ENCODE data around the gene SDK1.

SDK1 gene

GRCh38 chr7:3427957-3428356 is 126.9 kb downstream of the SDK1 start:
- no peak for DNase-seq (ENCODE audit: extremely low spot score)
- ChIA-PET CTCF (interaction anchor here (0.6 kb wide), 1 partner anchor 162 kb away, joined by 5 read pairs; no protein-coding TSS in a partner anchor), POLR2A (no interaction called here)
- TF ChIP-seq BHLHE40 (IDR thresholded peaks at IDR 0.05; ENCODE audit: borderline replicate concordance) (no peak), LEF1 (IDR thresholded peaks at IDR 0.05; ENCODE audit: borderline replicate concordance) (no peak), SUZ12 (IDR thresholded peaks at IDR 0.05) (no peak), TARDBP (IDR thresholded peaks at IDR 0.05) (no peak), FOXA1 (IDR thresholded peaks at IDR 0.05) (no peak), FOXM1 (IDR thresholded peaks at IDR 0.05; ENCODE audit: borderline replicate concordance) (no peak), HDGF (IDR thresholded peaks at IDR 0.05; ENCODE audit: borderline replicate concordance) (no peak)

GRCh38 chr7:3429981-3430380 is 128.9 kb downstream of the SDK1 start:
- ChIA-PET CTCF (interaction anchor here (1.2 kb wide), 1 partner anchor 13 kb away, joined by 3 read pairs; no protein-coding TSS in a partner anchor), POLR2A (no interaction called here)
- TF ChIP-seq ELF4 (IDR thresholded peaks at IDR 0.05): no peak
- TF ChIP-seq CTBP1 (IDR thresholded peaks at IDR 0.05; ENCODE audit: borderline replicate concordance): no peak
- no peak for TF ChIP-seq LEF1 (IDR thresholded peaks at IDR 0.05; ENCODE audit: borderline replicate concordance)
- no peak for TF ChIP-seq ZNF384 (IDR thresholded peaks at IDR 0.05)
- no peak for TF ChIP-seq L3MBTL2 (conservative IDR thresholded peaks at IDR 0.05)
- no peak for TF ChIP-seq ARNT (IDR thresholded peaks at IDR 0.05)
- no peak for TF ChIP-seq SP1 (IDR thresholded peaks at IDR 0.05)
- TF ChIP-seq SUZ12 (IDR thresholded peaks at IDR 0.05): no peak
- TF ChIP-seq FOXM1 (IDR thresholded peaks at IDR 0.05; ENCODE audit: borderline replicate concordance): no peak
- TF ChIP-seq TARDBP (IDR thresholded peaks at IDR 0.05): no peak
- no peak for TF ChIP-seq FOXK2 (IDR thresholded peaks at IDR 0.05)
- no peak for TF ChIP-seq PKNOX1 (IDR thresholded peaks at IDR 0.05)
- no peak for TF ChIP-seq HDGF (IDR thresholded peaks at IDR 0.05; ENCODE audit: borderline replicate concordance)
- no peak for TF ChIP-seq BHLHE40 (IDR thresholded peaks at IDR 0.05; ENCODE audit: borderline replicate concordance)
- TF ChIP-seq NFRKB (IDR thresholded peaks at IDR 0.05): no peak
- no peak for DNase-seq (ENCODE audit: extremely low spot score)

- no peak for TF ChIP-seq LEF1 (IDR thresholded peaks at IDR 0.05; ENCODE audit: borderline replicate concordance)
- TF ChIP-seq ARNT (IDR thresholded peaks at IDR 0.05): no peak
- no peak for TF ChIP-seq TARDBP (IDR thresholded peaks at IDR 0.05)
- TF ChIP-seq SUZ12 (IDR thresholded peaks at IDR 0.05): no peak
- no peak for TF ChIP-seq FOXM1 (IDR thresholded peaks at IDR 0.05; ENCODE audit: borderline replicate concordance)
- TF ChIP-seq ZNF384 (IDR thresholded peaks at IDR 0.05): no peak
- no peak for TF ChIP-seq BHLHE40 (IDR thresholded peaks at IDR 0.05; ENCODE audit: borderline replicate concordance)
- no peak for TF ChIP-seq SP1 (IDR thresholded peaks at IDR 0.05)
- no peak for TF ChIP-seq FOXK2 (IDR thresholded peaks at IDR 0.05)
- no peak for TF ChIP-seq NFRKB (IDR thresholded peaks at IDR 0.05)
- no peak for TF ChIP-seq L3MBTL2 (conservative IDR thresholded peaks at IDR 0.05)
- TF ChIP-seq FOXA1 (IDR thresholded peaks at IDR 0.05): no peak
- no peak for TF ChIP-seq CTBP1 (IDR thresholded peaks at IDR 0.05; ENCODE audit: borderline replicate concordance)
- TF ChIP-seq PKNOX1 (IDR thresholded peaks at IDR 0.05): no peak
- TF ChIP-seq HDGF (IDR thresholded peaks at IDR 0.05; ENCODE audit: borderline replicate concordance): no peak
- no peak for DNase-seq (ENCODE audit: extremely low spot score)
- ChIA-PET CTCF (interaction anchor here (0.6 to 1.2 kb wide), 2 partner anchors 11 to 14 kb away, joined by 3 read pairs; no protein-coding TSS in a partner anchor), POLR2A (no interaction called here)
Observed at GRCh38 chr7:3430588-3430987, 129.5 kb downstream of the SDK1 start.

- TF ChIP-seq LEF1 (IDR thresholded peaks at IDR 0.05; ENCODE audit: borderline replicate concordance) (no peak), ZNF384 (IDR thresholded peaks at IDR 0.05) (no peak), FOXM1 (IDR thresholded peaks at IDR 0.05; ENCODE audit: borderline replicate concordance) (no peak), SP1 (IDR thresholded peaks at IDR 0.05) (no peak), BHLHE40 (IDR thresholded peaks at IDR 0.05; ENCODE audit: borderline replicate concordance) (no peak), FOXK2 (IDR thresholded peaks at IDR 0.05) (no peak), TARDBP (IDR thresholded peaks at IDR 0.05) (no peak), HDGF (IDR thresholded peaks at IDR 0.05; ENCODE audit: borderline replicate concordance) (no peak), SUZ12 (IDR thresholded peaks at IDR 0.05) (no peak), ARNT (IDR thresholded peaks at IDR 0.05) (no peak), PKNOX1 (IDR thresholded peaks at IDR 0.05) (no peak), NFRKB (IDR thresholded peaks at IDR 0.05) (no peak), ELF4 (IDR thresholded peaks at IDR 0.05) (no peak), CTBP1 (IDR thresholded peaks at IDR 0.05; ENCODE audit: borderline replicate concordance) (no peak), FOXA1 (IDR thresholded peaks at IDR 0.05) (no peak), L3MBTL2 (conservative IDR thresholded peaks at IDR 0.05) (no peak)
- POLR2A ChIA-PET: no interaction called here
- CTCF ChIA-PET: interaction anchor here (0.6 to 1.2 kb wide), 2 partner anchors 12 to 15 kb away, joined by 3 read pairs; no protein-coding TSS in a partner anchor
- no peak for DNase-seq (ENCODE audit: extremely low spot score)
Observed at GRCh38 chr7:3431306-3431705, 130.3 kb downstream of the SDK1 start.

- ChIA-PET POLR2A (no interaction called here), CTCF (no interaction called here)
- TF ChIP-seq NFRKB (IDR thresholded peaks at IDR 0.05) (no peak), FOXA1 (IDR thresholded peaks at IDR 0.05) (no peak), LEF1 (IDR thresholded peaks at IDR 0.05; ENCODE audit: borderline replicate concordance) (no peak), L3MBTL2 (conservative IDR thresholded peaks at IDR 0.05) (no peak), FOXK2 (IDR thresholded peaks at IDR 0.05) (no peak), CTBP1 (IDR thresholded peaks at IDR 0.05; ENCODE audit: borderline replicate concordance) (no peak), BHLHE40 (IDR thresholded peaks at IDR 0.05; ENCODE audit: borderline replicate concordance) (no peak), TARDBP (IDR thresholded peaks at IDR 0.05) (no peak)
- DNase-seq (ENCODE audit: extremely low spot score): no peak
Observed at GRCh38 chr7:3432911-3433310, 131.9 kb downstream of the SDK1 start.

GRCh38 chr7:3434611-3435010 is 133.6 kb downstream of the SDK1 start:
- ChIA-PET CTCF (no interaction called here), POLR2A (no interaction called here)
- no peak for TF ChIP-seq LEF1 (IDR thresholded peaks at IDR 0.05; ENCODE audit: borderline replicate concordance)
- no peak for TF ChIP-seq FOXA1 (IDR thresholded peaks at IDR 0.05)
- no peak for TF ChIP-seq L3MBTL2 (conservative IDR thresholded peaks at IDR 0.05)
- TF ChIP-seq TARDBP (IDR thresholded peaks at IDR 0.05): no peak
- TF ChIP-seq FOXM1 (IDR thresholded peaks at IDR 0.05; ENCODE audit: borderline replicate concordance): no peak
- TF ChIP-seq HDGF (IDR thresholded peaks at IDR 0.05; ENCODE audit: borderline replicate concordance): no peak
- TF ChIP-seq SP1 (IDR thresholded peaks at IDR 0.05): no peak
- no peak for TF ChIP-seq CTBP1 (IDR thresholded peaks at IDR 0.05; ENCODE audit: borderline replicate concordance)
- TF ChIP-seq PKNOX1 (IDR thresholded peaks at IDR 0.05): no peak

More at GRCh38 chr7:3434611-3435010, 133.6 kb downstream of the SDK1 start:
- DNase-seq (ENCODE audit: extremely low spot score): no peak
